A549 treated with DMSO at 1 μM for 4 hours (cell line): Measurements from ENCODE around the gene RPL29. TPM values are rescaled to one million over a fixed set of nuclear protein-coding genes. Genes with fewer than 3 reads are reported as not detected.

Experiments used
- total RNA-seq: library from RNA; stranded (reverse); fragments of 200-300 nt; extraction: Qiagen RNA extraction; gene quantifications from 5 replicates; pipeline ENCODE4 v1.2.3, GENCODE V29; 2022; ENCODE audit warnings: low read depth

The RPL29 gene
- total RNA-seq: 1,233 to 1,659 TPM (median 1,287 TPM) in 5 replicates

GRCh38 chr3:51995346-51996163 lies at the start of gene RPL29:
TSS of gene RPL29 (minus strand) at chr3:51995895. CDS start at chr3:51995461, 434 bp downstream.

DNA sequence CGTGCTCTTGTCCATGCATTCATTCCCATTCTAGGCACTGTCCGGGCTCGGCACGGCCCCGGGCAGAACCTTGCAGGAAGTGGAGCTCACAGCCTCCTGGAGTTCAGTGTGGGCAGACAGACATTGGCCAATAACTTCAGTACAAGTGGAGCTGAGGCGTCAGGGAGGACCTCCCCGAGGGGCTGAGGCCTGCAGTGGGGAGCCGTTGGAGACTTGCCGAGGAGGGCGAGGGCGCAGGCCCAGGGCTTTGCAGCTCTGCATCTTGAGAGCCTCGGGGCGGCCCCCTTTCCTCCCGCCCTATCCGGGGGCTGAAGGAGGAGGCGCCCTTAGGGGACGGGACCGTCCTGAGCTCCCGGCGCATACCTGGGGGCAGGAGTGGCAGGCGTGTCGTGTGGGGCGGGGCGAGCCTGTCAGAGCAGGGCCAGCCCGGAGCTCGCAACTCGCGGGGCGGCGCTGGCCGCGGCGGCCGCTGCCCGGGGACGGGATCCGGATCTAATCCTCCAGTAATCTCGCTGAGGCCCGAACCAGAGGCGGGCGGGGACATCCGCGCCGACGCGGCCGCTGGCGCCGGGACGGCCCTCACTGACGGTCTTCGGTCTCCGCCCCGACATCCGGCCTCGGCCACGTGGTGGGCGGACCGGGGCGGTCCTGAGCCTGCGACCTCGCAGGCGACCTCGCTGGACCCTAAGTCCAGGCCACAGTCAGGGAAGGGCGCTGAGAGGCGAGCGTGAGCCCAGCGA lies 12.7 kb downstream of the RPL29 start, which contains the start of gene ACY1:
TSS of gene ACY1 (plus strand) at position 698 of the 740 bp plus-strand sequence. CDS start 530 bp downstream, outside the sequence.

GRCh38 chr3:51974963-51975851 lies 20.5 kb downstream of the RPL29 start, which contains the start of gene ABHD14A:
TSS of gene ABHD14A (plus strand) at chr3:51975064. CDS start at chr3:51975136, 72 bp downstream.

GRCh38 chr3:51967384-51968169 lies 28.1 kb downstream of the RPL29 start, which contains the start of gene PCBP4:
TSS of gene PCBP4 (minus strand) at chr3:51967454. CDS start at chr3:51961240, 6,214 bp downstream.

GRCh38 chr3:51955175-51955892 lies 40.4 kb downstream of the RPL29 start, which contains the start of gene GPR62:
TSS of gene GPR62 (plus strand) at chr3:51955381. CDS start at chr3:51955653, 272 bp downstream.

Other genes starting within 250 kb of the RPL29 start
- not detected in 5 replicates for gene IQCF6, start 216.7 kb downstream of the RPL29 start, total RNA-seq
- gene IQCF2, start 134.3 kb downstream of the RPL29 start, total RNA-seq: not detected in 5 replicates
- gene IQCF5, start 120.3 kb downstream of the RPL29 start, total RNA-seq: not detected in 5 replicates
- gene IQCF1, start 92.5 kb downstream of the RPL29 start, total RNA-seq: 0.14 TPM in 1 of 5 replicates, not detected in the others
- 41.0 to 56.7 TPM (median 47.7 TPM) in 5 replicates for gene RRP9, start 54.0 kb downstream of the RPL29 start, total RNA-seq
- 8.4 to 10.5 TPM (median 9.5 TPM) in 5 replicates for gene PARP3, start 53.5 kb downstream of the RPL29 start, total RNA-seq
- gene GPR62, start 40.5 kb downstream of the RPL29 start, total RNA-seq: 0.06 TPM in 1 of 5 replicates, not detected in the others
- 11.7 to 13.8 TPM (median 12.9 TPM) in 5 replicates for gene PCBP4, start 28.4 kb downstream of the RPL29 start, total RNA-seq
- 30.3 to 35.7 TPM (median 32.1 TPM) in 5 replicates for gene ABHD14B, start 21.8 kb downstream of the RPL29 start, total RNA-seq
- gene ABHD14A, start 20.8 kb downstream of the RPL29 start, total RNA-seq: 9.4 to 15.7 TPM (median 14.2 TPM) in 5 replicates
- gene ACY1, start 12.4 kb downstream of the RPL29 start, total RNA-seq: 23.8 to 27.0 TPM (median 25.0 TPM) in 5 replicates
- gene DUSP7, start 60.7 kb upstream of the RPL29 start, total RNA-seq: 14.3 to 16.0 TPM (median 14.8 TPM) in 5 replicates
- gene POC1A, start 158.5 kb upstream of the RPL29 start, total RNA-seq: 15.5 to 20.4 TPM (median 17.8 TPM) in 5 replicates
- 49.5 to 55.6 TPM (median 52.5 TPM) in 5 replicates for gene ALAS1, start 202.3 kb upstream of the RPL29 start, total RNA-seq
- gene TLR9, start 229.8 kb upstream of the RPL29 start, total RNA-seq: 0.06 TPM in 1 of 5 replicates, not detected in the others
- gene TWF2, start 243.3 kb upstream of the RPL29 start, total RNA-seq: 59.9 to 79.9 TPM (median 69.8 TPM) in 5 replicates
- gene PPM1M, start 249.9 kb upstream of the RPL29 start, total RNA-seq: 3.9 to 5.7 TPM (median 5.0 TPM) in 5 replicates